HG02571 (cell line): ENCODE results near the gene SH3BGRL3.

Experiments used
- ATAC-seq: cut with Tn5 transposase; IDR thresholded peaks from one replicate; pipeline ENCODE4 v1.9.1; 2021; ENCODE audit warnings: mild to moderate bottlenecking, moderate library complexity; ENCODE audit not compliant: unreplicated experiment

Gene SH3BGRL3

DNA sequence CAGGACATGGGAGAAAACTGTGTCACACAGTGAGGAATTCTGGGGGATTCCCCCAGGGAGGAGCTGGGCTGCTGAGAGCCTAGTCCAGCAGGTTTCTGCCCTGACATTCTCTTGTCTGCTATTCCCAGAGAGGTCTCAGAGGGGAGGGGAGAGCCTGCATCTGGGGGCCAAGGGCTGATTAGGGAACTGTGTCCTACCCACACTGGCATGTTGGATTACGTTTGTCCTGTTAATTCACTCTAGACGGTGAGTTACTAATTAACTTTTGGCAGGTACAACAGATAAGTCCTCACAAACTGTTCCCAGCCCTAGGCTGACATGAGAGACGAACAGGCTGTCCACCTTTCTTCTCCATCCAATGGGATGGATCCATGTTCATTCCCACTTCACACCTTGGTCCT, 2.6 kb upstream of the SH3BGRL3 start:
- no peak for ATAC-seq

GRCh38 chr1:26277719-26278118, 2.2 kb upstream of the SH3BGRL3 start:
- no peak for ATAC-seq

- no peak for ATAC-seq
Measured at GRCh38 chr1:26278303-26278702, 1.6 kb upstream of the SH3BGRL3 start.

- ATAC-seq: no peak
Measured at GRCh38 chr1:26278724-26279455, 996 bp upstream of the SH3BGRL3 start.

DNA sequence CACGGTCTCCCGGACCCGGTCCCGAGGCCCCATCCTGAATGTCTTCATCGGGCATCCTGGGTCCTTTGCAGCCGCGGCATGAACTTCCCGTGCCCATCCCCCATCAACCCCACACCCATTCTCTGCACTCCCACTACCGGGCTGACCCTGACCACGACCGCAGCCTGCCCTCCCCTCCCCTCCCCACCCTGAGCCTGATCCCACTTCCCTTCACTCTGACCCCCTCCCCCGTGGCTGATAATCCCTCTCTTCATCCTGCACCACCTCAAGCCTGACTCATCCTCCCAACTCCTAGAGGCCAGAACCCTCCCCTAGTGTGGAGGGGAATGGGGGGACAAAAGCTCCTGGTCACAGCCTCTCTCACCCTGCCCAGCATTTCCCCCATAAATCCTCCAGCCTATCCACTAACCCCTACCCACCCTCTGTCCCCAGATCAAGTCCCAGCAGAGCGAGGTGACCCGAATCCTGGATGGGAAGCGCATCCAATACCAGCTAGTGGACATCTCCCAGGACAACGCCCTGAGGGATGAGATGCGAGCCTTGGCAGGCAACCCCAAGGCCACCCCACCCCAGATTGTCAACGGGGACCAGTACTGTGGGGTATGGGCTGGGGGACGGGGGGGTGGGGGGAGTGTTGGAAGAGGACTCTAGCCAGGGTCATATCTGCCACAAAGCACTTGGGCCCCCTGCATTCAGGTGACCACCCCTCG, 602 bp downstream of the SH3BGRL3 start:
- ATAC-seq: no peak

GRCh38 chr1:26281091-26281958, 1.4 kb downstream of the SH3BGRL3 start:
- ATAC-seq: no peak

- no peak for ATAC-seq
Measured at GRCh38 chr1:26281971-26282370, 2.1 kb downstream of the SH3BGRL3 start.

DNA sequence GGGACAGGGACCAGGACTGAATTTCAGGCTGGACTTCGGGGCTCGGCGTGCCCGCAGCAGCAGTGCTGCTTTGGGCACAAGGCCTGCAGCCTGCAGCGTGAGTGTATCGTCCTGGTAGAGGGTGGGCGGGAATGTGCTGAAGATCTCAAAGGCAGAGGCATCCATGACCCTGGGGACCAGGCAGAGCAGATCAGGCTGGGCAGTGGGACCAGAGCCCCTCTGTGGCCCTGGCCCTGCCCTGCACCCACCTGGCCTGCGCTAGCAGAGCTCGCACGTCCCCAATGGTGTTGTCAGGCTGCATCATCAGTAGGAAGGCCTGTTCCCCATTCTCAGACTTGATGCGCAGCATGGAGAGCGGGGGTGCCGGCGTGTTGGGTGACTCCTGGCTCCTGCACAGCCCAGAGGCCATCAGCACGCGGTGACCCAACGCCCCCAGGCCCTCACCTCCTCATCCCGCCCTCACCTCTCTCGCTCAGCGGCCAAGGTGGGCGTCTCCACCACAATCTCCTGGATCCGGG, 2.6 kb downstream of the SH3BGRL3 start:
- no peak for ATAC-seq

DNA sequence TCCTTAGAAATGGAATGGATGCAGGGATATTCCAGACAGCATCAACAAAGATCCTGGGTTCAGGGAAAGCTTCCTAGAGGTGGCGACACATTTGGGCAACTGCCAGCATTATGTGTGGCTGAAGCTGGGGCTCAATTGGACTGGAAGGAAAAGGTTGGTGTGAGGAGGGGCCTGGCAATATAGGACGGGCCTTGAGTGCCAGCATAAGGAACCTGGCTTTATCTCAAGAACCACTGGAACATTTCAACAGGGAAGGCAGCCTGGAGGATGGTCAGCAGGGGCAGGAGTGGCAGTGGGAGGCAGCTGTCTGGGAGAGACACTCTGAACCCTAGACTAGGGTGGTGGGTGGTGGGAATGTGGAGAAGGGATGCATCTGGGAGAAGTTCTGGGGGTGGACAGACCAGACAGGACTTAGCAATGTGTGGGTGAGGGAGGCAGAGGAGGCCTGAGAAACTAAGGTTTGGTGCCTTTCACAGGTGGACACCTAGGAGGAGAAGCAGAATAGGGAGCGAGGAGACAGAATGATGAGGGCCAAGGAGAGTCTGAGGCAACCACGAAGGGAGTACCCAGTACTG, 3.5 kb downstream of the SH3BGRL3 start:
- ATAC-seq: no peak

DNA sequence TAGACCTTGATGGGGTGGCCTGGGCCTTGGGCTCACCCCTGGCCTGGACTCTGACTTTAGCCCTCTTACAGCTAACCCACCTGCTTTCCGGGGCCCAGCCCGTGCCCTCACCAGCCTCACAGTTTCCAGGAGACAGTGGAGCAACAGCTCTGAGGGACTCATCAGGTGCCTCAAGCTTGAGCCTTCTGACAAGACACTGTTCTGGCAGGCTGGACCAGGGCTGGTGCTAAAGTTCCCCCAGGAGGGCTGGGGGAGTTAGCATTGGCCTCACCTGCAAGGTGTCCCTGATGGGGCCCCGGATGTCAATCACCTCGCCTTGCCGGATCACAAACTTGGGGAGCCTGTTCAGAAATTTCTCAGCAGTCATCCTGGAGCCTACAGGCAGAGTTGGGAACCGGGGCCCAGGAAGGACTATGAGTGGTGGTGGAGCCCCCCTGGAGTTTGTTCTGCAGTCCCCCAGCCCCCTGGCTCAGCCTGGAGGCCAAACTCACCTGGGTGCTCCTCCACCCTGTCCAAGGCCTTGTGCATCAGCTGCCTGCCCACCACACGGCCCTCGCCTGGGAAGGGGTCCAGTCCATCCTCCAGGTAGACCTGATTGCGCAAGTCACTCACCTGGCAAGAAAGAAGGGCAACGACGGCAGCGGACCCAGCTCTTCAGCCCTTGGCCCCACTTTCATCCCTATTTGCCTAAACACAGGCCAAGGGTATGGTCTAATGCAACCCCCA, 4.1 kb downstream of the SH3BGRL3 start:
- ATAC-seq: no peak

- peak; percentile 31 for ATAC-seq
Measured at GRCh38 chr1:26284597-26285347, 4.9 kb downstream of the SH3BGRL3 start.

GRCh38 chr1:26285366-26286063, 5.6 kb downstream of the SH3BGRL3 start:
- no peak for ATAC-seq

DNA sequence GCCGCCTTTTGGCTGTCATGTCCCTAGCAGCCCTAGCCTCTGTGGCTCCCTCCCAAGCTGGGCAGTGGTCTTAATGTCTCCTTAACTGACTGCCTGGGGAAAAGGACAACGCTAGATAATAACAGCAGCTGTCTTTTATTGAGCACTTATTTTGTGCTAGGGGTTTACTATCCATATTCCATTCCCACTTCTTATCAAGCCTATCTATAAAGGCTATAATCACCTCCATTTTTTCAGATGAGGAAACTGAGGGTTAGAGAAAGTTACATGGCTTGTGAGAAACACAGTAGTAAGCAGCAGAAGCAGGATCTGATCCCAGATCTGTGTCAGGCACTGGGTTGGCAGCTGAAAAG, 6.2 kb downstream of the SH3BGRL3 start:
- ATAC-seq: no peak

DNA sequence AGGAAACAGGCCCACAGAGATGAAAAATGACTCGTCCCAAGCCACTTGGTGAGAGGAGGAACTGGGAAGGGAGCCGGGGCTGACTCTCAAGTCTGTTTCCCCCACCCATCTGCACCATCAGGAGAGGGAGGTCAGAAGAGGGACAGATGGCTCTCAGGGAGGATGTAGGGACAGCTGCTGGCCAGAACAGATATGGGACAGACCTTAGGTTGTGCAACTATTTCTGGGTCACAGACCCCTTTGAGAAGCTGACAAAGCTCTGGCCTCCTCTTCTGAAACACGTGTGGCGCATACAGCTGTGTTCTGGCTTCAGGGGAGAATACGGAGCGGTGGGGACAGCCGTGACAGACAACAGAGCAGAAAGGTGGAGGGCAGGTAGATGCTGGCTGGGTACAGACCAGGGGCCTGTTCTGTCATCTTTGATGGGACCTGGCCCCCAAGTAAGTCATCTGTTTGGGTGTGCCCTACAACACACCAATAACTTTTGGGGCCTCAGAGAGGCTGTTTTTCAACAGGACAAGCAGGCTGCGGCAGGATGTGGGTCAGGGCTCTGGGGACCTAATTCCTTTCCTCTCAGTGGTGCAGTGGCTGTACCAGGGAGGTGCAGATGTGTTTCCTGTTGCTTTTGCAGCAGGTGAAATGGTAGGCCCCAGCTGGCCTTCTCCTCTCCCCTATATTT, 7.3 kb downstream of the SH3BGRL3 start:
- ATAC-seq: no peak

DNA sequence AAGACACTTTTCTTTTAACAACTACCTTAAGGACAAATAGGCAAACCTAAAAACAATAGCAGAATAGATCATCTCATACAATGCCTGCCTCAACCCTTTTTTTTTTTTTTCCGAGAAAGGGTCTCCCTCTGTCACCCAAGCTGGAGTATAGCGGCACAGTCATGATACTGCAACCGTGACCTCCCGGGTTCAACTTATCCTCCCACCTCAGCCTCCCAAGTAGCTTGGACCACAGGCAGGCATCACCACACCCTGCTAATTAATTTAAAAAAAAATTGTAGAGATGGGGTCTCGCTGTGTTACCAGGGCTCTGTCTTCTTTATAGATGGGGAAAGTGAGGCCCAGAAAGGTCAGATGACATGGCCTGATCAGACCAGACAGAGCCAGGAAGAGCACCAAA, 7.9 kb downstream of the SH3BGRL3 start:
- ATAC-seq: no peak

- no peak for ATAC-seq
Measured at GRCh38 chr1:26288311-26288941, 8.5 kb downstream of the SH3BGRL3 start.

GRCh38 chr1:26289158-26290059, 9.5 kb downstream of the SH3BGRL3 start:
- peak; percentile 33 for ATAC-seq
